ENCODE measurements around the gene IGSF5.
"Not testable (repeated sequence)": the region's sequence is repeated elsewhere in the genome, so short reads cannot be mapped to it uniquely, and the experiment has no call there.

IGSF5 gene

DNA sequence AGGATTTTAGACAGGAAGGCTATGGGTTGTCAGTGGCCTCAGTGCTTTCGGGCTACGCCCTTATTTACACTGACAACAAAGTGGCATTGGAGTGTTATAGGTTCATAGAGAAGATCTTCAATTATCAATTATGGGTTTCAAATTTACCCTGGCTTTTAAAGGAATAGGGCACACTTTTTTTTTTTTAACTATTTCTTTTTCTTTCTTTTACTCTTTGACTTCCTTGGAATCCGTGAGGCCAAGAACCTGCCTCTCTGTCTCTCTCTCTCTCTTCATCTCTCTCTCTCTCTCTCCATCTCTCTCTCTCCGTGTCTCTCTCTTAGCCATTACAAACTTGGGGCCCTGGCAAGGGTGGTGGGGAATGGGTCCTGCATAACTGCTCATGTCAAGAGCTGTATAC is at the start of gene IGSF5:
Gene IGSF5 (plus strand): TSS at position 301 of the 400 bp plus-strand sequence. CDS start 327 bp downstream, outside the sequence.
- DNase-seq = not testable (repeated sequence)

DNA sequence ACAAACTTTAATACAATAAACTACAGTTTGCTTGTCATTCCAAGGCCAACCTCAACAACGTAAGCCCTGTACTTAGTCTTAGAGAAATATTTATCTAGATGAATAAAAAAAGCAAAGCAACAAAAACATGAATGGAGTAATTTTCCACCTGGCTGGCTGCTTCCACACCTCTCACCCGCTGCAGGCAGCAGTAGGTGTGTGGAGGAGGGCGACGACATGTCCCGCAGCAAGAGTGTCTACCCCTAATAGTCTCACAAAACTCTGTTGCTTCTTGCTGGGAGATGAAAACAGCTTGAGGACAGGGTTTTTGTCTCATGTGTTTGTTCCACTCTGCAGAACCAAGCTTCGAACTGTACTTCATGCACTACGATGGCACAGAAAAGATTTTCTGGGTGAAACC is 48.8 kb upstream of the IGSF5 start:
- no peak for DNase-seq

DNA sequence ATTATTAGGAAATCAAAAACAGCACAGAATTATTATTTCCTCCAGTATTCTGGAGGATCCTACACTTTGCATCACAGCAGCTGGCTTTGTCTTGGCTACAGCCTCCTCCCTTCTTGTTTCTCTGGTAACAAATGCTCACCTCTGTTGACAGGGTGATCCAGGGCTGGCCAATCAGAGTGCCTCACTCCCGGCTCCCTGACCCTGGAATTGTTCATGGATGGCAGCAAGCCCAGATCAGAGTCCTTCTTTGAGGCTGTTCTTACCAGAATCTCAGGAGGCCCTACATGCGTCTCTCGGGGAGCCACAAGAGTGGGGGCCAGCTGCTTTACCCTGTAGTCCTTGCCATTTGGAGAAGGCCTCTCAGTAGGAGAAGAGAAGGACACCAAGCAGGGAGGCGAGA is 48.4 kb upstream of the IGSF5 start:
- no peak for DNase-seq

DNA sequence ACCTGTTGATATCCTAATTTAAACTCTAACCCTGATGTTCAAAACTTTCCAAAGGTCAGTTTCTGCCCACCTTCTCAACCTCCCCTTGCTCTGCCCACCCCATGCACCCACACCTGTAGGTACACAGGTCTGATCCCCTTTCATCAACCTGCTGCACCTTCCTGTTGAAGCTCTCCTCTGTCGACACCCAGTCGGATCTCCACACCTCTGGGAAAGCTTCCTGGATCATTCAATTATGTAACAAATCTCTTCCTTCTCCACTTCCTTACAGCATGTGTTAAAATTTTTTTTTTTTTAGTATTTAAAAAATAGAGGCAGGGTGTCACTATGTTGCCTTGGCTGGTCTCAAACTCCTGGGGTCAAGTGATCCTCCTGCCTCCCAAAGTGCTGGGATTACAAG is 44.7 kb upstream of the IGSF5 start:
- no peak for DNase-seq

DNA sequence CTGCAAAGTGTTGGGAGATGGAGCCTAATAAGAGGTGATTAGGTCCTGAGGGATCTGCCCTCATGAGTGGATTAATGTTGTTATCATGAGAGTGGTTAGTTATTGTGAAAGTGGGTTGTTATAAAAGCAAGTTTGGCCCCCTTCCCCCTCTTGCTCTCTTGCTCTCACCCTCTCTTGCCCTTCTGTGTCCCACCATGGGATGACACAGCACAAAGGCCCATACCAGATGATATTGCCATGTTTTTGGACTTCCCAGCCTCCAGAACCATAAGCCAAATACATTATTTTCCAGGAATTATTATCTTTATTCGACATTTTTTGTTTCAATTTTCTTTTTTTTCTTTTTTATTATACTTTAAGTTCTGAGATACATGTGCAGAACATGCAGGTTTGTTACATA is 41.4 kb upstream of the IGSF5 start:
- DNase-seq = no peak

DNA sequence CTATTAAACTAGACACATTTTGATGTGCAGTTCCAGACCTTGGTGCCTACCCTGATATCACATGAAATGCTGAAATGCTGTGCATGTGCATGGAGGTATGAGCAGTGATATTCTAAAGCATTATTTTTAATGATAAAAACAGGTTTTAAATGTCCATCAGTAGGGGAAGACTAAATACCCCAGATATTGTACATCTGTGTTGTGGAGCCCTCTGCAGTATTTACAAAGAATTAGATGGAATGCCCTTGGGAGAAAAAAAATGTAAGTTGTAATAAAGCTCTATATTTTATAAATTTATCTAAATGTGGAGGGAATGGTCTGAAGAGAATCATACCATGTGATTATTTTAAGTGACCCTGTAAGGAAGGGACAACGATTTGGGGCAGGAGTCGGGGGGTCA is 39.1 kb upstream of the IGSF5 start:
- DNase-seq = peak; percentile 66

DNA sequence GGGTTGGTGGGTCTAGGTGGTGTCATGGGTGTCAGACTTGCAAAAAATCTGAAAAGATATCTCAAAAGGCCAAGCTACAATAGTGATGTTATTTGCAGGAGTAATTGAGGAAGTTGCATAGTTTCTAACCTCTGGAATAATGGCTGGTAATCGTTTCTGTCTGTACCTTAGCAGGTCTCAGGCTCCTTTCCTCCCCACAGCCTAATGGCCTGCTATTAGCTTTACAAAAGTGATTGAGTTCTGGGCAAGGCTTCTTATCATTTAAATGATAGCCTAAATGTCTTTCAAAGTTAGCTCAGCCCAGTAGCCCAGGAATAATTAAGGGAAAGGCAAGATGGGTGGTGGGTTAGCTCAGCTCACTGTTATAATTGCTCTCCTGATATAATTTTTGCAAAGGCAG is 37.7 kb upstream of the IGSF5 start:
- DNase-seq = no peak

DNA sequence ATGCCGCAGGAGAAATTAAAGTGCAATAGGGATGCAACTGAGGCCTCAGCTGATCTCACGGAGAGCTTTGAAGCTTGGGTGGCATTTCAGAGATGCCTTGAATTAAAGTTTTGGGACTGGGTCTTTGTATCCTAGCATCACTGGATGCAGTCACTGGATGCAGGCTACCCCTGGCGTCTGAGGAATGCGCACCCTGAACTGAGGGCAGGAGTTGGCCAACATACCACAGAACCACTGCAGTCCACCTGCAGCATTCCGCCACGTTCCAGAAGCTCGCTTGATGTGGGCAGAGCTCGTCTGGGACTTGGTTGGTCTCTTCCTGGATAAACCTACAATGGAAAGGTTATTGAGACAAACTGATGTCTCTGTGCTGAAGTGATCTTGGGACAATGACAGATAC is 34.1 kb upstream of the IGSF5 start:
- no peak for DNase-seq

DNA sequence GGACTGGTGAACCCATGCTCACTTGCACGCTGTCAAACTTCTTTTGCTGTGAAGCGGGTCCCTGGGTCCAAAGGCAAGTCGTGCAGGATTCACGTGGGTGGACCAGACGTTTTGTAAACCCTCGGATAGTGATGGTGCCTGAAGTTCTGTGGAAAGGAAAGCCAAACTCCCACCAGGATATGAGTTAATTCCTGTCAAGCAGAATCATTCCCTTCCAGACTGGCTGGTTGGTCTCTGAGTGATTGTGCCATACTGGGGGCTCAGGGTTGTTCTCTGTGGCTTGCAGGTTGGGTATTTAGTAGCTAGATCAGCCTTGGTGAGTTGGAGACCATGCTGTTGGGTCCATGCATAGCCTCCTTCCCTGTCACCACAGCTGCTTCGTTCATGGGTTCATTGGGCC is 32.7 kb upstream of the IGSF5 start:
- no peak for DNase-seq

DNA sequence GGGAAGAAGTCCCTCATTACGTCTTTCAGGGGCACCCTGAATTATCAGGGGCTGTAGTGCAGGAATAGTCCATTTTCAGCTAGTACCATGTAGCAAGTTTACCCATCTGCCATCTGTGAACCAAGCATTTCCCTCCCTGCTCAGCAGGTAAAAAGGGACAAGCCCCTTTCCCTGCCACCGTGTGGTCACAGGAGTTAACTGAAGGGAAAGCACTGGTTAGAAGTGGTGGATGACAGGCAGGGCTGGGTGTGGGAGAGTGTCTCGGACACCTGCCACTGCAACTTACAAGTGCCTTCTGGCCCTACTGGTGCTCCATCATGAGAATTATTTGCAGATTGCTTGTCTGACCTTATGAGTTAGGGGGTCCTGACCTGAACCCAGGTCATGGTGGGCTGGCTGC is 32.0 kb upstream of the IGSF5 start:
- DNase-seq = peak; percentile 18

DNA sequence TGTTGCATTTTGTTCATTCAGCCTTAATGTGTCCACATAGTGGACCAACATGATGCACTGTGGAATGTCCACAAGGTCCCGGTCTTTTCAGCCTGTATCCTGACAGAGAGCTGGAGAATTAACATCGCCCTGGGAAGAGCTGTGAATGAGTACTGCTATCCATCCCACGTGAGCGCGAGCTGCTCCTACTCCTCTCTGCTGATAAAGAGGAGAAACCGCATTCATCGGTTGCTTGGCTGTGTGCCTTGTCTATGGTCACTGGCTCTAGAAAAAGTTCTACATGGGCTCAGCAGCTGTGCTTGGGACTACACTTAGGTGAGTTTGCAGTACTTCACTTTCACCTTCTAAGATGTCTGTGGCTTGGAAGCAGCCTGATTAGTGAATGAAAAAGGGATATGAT is 31.1 kb upstream of the IGSF5 start:
- no peak for DNase-seq

DNA sequence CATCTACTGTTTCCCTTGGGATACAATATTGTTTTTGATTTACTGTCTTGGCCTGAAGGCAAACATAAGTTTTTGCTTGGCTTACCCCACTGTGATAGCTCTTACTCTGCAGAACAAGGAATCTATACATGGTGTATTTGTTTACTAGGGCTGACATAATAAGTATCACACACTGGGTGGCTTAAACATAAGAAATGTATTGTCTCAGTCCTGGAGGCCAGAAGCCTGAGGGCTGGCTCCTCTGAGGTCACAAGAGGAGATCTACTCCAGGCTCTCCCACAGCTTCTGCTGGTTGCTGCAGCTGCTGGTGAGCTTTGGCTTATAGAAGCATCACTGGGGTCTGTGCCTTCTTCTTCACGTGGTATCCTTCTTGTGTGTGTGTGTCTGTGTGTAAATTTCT is 30.7 kb upstream of the IGSF5 start:
- no peak for DNase-seq

DNA sequence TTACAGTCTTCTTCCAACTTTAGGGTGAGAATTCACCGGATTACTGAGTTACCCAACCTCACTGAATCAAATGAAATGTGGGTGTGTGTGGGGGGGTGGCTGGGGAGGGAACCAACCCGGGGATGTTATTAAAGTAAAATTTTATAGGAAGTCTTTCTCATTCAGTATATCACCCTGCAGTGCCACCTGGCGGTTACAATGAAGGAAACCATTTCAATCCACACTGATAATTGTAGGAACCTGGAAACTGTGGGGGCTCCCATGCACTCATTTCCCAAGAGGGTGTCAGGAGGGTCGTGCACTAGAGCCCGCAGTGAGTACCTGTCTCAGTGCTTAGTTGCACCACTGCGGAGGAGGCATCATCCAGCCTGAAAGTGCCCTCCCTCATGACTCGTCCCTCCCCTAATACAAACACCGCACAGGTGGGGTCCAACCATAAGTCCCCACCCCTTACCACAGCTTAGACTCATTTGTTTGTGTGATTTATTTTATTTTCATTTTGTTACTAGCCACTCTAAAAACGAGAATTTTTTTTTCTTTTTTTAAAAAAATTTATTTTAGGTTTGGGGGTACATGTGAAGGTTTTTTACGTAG is 29.1 kb upstream of the IGSF5 start:
- peak; percentile 65 for DNase-seq

DNA sequence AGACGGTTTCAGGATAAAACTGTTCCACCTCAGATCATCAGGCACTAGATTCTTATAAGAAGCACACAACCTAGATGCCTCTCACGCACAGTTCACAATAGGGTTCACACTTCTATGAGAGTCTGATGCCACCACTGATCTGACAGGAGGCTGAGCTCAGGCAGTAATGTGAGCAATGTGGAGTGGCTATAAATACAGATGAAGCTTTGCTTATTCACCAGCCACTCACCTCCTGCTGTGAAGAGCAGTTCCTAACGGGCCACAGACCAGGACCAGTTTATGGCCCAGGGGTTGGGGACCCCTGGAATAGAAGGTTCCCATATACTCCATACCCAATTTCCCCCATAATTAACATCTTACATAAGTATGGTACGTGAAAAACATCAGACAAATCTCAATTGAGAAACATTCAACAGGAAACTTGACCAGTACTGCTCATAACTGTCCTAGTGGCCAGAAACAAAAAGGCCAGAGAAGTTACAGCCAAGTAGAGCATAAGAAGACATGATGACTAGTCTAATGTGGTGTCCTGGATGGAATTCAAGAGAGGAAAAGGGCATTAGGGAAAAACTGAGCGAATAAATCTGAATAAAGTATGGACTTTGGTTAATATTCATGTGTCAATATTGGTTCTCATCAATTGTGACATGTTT is 24.7 kb upstream of the IGSF5 start:
- DNase-seq = no peak

DNA sequence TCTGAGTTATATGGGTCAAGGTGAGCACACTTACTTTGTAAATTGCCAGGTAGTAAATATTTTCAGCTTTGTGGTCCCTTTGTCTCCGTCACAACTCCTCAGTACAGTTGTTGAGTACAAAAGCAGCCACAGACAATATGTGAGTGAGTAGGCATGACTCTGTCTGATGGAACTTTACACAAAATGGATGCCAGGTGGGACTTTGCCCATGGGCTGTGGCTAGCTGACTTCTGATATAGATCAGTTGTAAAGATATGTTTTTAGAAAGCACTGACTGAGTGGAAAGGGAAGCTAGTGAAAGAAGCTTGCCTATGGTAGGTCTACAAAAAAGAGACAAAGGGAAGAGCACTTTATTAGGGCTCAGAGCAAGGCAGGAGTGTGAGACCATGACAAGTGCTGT is 23.1 kb upstream of the IGSF5 start:
- DNase-seq = no peak

DNA sequence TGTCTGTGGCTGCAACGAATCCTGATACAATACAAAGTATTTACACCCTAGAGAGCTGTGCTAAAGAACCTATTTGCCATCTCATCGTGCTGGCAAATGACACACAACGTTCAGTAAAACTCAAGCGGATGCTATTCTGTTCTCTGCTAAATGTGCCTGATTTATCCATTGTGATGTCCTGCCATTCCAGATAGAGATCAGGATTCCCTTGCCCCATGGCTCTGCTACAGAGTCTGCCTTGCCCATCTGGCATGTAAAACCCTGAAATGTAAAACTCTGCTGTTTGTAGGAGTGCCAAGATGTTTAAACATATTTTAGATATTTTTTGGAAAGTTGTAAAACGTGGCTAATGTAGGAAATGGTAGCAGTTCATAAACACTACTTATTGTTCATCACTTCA is 20.0 kb upstream of the IGSF5 start:
- no peak for DNase-seq

DNA sequence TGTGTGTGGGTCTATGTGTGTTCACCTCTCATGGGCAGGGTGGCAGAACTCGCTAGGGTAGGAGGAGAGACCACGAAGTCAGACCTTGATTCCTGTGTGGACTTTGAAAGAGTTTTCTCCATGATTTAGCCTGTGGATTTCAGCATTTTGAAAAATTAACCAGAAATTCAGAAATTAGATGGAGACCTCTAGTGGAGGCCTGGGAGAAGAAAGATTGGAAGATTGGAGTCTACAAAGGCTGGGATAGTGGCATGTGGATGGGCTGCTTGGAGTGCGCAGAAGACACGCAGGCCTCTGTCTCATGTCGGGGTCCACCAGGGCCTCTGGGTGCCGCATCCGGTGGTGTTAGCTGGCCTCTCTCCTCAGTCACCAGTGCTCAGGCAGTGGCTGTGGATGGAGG is 18.9 kb upstream of the IGSF5 start:
- no peak for DNase-seq

DNA sequence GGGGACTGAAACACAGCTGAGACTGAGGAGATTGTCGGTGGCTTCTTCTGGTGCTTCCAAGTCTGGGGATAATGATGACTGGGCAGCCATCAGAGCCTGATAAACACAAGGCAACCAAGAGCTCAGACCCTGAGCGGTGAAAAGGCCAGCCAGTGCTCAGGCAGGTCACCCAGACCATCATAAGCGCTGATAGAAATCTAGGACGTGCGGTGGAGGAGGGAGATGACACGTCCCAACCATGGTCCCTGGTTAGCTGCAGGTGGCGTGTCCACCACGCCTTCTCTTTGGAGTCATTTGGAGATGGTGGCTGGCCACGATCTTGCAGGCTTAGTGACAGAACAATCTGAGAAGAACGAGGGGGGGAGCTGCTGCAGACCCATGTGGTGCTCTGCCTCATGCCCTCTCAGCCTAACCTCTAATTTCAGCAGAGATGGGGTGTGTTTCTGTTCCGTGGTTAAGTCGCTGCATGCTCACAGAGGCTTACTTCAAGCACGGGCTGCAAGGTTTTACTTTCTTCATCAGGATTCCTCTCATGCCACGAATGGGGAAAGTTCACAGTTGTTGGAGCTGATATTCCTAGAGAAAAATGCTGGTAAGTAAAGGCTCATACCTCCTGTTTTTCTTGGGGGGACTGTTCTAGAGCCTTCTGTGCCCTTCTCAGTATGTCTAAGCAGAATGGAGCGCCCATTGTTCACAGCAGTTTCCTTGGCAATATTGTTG is 17.4 kb upstream of the IGSF5 start:
- no peak for DNase-seq

DNA sequence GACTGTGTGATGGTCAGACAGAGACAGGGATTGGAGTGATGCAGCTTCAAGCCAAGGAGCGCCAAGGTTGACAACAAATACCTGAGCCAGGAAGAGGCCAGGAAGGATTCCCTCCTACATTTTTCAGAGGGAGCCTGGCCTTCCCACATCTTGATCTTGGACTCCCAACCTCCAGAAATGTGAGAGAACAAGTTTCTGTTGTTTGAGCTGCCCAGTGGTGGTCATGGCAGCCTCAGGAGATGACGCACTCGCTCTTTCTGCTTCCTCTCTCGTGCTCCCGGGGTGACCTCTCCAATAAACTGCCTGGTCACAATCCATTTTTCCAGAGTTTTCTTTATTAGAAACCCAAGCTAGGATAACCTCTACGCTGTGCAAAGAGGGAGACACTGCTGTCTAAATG is 16.6 kb upstream of the IGSF5 start:
- DNase-seq = no peak

DNA sequence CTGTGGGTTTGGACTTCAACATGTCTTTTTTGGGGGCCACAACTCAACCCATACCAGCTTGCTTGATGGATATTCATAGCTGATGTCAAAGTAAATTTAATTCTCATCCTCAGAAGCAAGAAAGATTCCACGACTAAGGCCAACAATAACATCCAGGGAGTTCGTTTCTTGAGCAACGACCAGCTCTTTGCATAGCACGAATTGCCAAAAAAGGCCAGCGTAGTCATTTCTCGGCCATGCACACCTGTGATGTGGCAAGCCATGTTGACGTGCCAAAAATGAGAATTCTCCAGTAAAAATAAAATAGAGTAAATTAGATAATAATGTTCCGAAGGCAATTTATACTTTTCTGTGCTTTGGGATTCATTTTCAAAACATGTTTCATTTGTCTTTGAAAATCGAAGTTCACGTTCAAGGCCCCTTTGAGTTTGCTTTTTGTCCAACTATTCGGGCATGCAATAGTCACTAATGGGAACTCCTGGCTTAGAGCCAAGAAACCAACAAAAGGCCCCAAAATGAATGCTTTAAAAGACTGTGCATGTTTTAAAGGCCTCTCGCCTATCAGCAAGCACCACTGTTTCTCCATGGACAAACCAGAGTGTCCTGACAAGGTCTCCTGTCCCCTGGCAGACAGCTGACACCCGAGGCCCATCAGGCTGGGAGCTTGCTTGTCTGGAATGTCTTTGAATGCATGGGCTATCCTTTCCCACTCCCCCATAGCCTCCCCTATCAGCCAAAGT is 14.4 kb upstream of the IGSF5 start:
- DNase-seq = no peak

DNA sequence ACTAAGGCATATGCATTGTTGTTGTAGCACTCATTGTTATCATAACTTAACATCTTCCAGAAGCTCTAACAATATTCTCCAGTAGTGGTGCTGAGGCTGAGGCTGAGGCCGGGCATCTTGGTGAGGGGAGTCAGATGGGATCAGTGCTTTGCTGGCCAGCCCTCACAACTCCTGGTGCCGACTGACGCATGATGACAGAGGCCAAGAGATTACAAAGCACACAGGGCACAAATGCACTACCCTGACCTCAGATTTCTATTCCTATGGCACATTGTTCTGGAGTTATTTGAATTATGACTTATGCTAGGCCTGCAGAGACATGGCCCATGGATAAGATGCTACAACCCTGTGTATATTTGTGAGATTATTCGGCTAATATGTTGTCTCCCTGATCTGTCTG is 8.3 kb upstream of the IGSF5 start:
- DNase-seq = no peak

DNA sequence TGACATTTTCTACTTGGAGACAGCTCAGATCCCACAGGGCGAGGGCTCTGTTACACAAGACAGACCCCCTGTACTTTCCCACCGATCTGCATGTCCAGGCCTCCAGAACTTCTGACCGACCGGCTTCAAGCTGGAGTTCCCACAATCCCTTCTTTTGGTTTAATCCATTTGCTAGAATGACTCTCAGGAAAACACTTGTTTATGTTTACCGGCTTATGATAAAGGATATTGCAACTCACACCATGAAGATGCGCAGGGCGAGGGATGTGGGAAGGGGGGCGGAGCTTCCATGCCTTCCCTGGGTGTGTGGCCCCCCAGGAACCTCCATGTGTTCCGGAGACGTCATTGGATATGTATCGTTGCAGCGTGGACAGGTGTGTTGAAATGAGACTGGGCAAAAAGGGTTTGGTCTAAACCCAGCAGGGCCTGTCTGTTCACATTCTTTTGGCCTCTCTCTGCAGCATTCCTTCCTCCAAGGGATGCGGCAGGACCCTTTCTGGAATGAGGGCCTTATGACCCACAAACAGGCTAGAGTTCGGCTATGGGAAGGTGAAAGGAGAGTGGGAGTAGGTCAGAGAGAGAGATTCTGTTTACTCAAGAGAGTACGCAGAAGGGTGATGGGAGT is 7.5 kb upstream of the IGSF5 start:
- DNase-seq = no peak

DNA sequence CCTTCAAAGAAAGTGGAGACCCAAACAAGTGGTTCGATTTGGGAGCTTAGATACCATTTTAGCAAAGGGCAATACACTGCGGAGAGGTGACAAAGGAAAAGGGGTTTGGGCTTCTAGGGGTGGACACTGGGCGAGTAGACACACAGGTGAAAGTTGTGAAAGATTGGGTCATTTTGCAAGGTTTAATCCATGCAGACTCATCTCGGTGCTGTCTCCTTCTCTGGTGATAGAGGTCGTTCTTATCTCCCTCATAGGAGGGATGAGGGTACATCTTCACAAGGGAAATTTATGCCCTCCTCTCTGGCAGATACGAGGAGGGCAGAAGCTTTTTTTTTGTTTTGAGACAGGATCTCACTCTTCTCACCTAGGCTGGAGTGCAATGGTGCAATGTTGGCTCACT is 6.4 kb upstream of the IGSF5 start:
- DNase-seq = no peak
